HepG2 (cell line): ENCODE data around the gene HEPN1. TPM values are rescaled to one million over a fixed set of nuclear protein-coding genes. Genes with fewer than 3 reads are reported as not detected.
A peak's percentile ranks its signal among the peaks of the same experiment; 100 is the strongest.

ENCODE experiments used
- HDAC6 ChIP-seq: fragments of 200-600 bp; sonication (generic); IDR thresholded peaks from 2 replicates; pipeline ENCODE4 v1.7.0; 2017; ENCODE audit warnings: mild to moderate bottlenecking, antibody characterized with exemption, low read length, low read depth
- KDM5A ChIP-seq: fragments of 200-600 bp; sonication (generic); IDR thresholded peaks from 2 replicates; pipeline ENCODE4 v1.7.0; 2018; ENCODE audit warnings: antibody characterized with exemption, mild to moderate bottlenecking, low read length, borderline replicate concordance
- MTF2 ChIP-seq: sonication (generic); formaldehyde crosslinking; IDR thresholded peaks from 2 replicates; pipeline ENCODE4 v1.5.0; 2020; ENCODE audit warnings: missing genetic modification reagents, borderline replicate concordance
- NAIF1 ChIP-seq: sonication (generic); formaldehyde crosslinking; IDR thresholded peaks from 2 replicates; pipeline ENCODE4 v1.5.0; 2020; ENCODE audit warnings: mild to moderate bottlenecking, missing genetic modification reagents, borderline replicate concordance
- ZC3H13 ChIP-seq: sonication (generic); formaldehyde crosslinking; IDR thresholded peaks from 2 replicates; pipeline ENCODE4 v1.8.1; 2023; ENCODE audit warnings: mild to moderate bottlenecking, missing genetic modification reagents, moderate library complexity
- ZSCAN31 ChIP-seq: sonication (generic); formaldehyde crosslinking; IDR thresholded peaks from 2 replicates; pipeline ENCODE4 v1.5.0; 2020; ENCODE audit warnings: low read depth, mild to moderate bottlenecking, missing genetic modification reagents
- ZSCAN9 ChIP-seq: IDR thresholded peaks from 2 replicates; pipeline ENCODE4 v1.6.1; 2016; ENCODE audit warnings: borderline replicate concordance
- polyA plus RNA-seq, 8 experiments: library from polyadenylated mRNA; depleted of rRNA in 3 of 8; stranded (reverse) in 7 of 8; unstranded in 1 of 8; fragments of >200 nt; fragmentation: Illumina TruSeq in 4 of 8; extraction: Trizol in 4 of 8; gene quantifications; 2 replicates each; pipeline versions ENCODE4 v1.2.1 to v1.2.3, GENCODE V29; 2011 to 2016; ENCODE audit warnings: low read depth in 4 of 8, missing spikeins in 1 of 8, mixed read lengths in 1 of 8; ENCODE audit not compliant: insufficient read depth in 1 of 8
- total RNA-seq, 5 experiments: library from RNA; depleted of rRNA; stranded (reverse); fragments of >200 nt; fragmentation: Illumina TruSeq; extraction: Trizol; gene quantifications; 2 replicates each; pipeline ENCODE4 v1.2.3, GENCODE V29; 2016; ENCODE audit warnings: low read depth in 1 of 5
- TF ChIP-seq, protein P1 (sequence below): sonication (generic); formaldehyde crosslinking; IDR thresholded peaks from 2 replicates; pipeline ENCODE4 v1.4.0; 2020; ENCODE audit warnings: missing genetic modification reagents
- TF ChIP-seq, protein P2 (sequence below): sonication (generic); formaldehyde crosslinking; IDR thresholded peaks from 2 replicates; pipeline ENCODE4 v1.4.0; 2020; ENCODE audit warnings: missing genetic modification reagents, low read depth, mild to moderate bottlenecking, borderline replicate concordance
- TF ChIP-seq, protein P3 (sequence below): sonication (generic); formaldehyde crosslinking; conservative IDR thresholded peaks from 2 replicates; pipeline ENCODE4 v1.4.0; 2020; ENCODE audit warnings: mild to moderate bottlenecking, missing genetic modification reagents, moderate library complexity
- TF ChIP-seq, protein P4 (sequence below): sonication (generic); formaldehyde crosslinking; IDR thresholded peaks from 2 replicates; pipeline ENCODE4 v1.4.0; 2020; ENCODE audit warnings: mild to moderate bottlenecking, missing genetic modification reagents
- TF ChIP-seq, protein P5 (sequence below): sonication (generic); formaldehyde crosslinking; conservative IDR thresholded peaks from 2 replicates; pipeline ENCODE4 v1.8.1; 2023; ENCODE audit warnings: missing genetic modification reagents

Gene HEPN1
- total and polyA plus RNA-seq, 2 of the 13 experiments (the other 11 are each of a cell fraction or from before 2014, with no cell fraction given) = not detected

DNA sequence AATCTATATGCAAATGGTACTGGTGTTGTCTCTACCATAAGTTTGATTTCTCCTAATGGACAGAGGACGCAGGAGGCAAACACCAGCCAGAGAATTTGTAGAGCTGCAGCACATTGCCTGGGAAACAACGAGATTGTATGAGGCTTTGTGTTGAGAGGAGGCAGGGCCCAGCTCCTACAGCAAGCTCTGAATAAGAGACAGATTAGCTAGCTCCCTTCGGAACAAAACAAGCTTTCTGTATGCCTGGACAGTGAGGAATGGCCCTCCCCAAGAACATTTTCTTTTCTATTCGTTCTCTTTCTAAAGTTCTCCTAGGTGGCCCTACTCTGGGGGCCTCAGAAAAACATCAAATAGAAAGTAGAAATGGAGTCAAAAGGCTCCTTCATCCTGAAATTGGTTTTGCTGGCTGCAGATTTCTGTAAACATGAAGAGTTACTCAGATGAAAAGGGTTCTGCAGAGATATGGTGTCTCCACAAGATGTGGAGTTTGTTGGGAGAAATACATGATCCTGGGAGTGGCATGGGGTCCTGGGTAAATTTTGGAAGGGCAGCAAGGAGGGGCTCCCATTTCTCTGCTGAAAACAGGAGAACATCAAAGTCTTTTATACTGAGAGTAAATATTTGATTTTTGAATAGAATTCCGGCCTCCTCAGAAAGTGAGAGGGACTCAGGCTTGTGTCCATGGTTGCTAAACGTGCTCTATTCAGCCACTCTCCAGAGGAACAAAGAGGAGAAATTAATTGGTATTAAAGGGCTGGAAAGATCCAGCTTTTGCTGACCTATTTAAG is 23.6 kb downstream of the HEPN1 start (continued):
- TF ChIP-seq, protein P1, sequence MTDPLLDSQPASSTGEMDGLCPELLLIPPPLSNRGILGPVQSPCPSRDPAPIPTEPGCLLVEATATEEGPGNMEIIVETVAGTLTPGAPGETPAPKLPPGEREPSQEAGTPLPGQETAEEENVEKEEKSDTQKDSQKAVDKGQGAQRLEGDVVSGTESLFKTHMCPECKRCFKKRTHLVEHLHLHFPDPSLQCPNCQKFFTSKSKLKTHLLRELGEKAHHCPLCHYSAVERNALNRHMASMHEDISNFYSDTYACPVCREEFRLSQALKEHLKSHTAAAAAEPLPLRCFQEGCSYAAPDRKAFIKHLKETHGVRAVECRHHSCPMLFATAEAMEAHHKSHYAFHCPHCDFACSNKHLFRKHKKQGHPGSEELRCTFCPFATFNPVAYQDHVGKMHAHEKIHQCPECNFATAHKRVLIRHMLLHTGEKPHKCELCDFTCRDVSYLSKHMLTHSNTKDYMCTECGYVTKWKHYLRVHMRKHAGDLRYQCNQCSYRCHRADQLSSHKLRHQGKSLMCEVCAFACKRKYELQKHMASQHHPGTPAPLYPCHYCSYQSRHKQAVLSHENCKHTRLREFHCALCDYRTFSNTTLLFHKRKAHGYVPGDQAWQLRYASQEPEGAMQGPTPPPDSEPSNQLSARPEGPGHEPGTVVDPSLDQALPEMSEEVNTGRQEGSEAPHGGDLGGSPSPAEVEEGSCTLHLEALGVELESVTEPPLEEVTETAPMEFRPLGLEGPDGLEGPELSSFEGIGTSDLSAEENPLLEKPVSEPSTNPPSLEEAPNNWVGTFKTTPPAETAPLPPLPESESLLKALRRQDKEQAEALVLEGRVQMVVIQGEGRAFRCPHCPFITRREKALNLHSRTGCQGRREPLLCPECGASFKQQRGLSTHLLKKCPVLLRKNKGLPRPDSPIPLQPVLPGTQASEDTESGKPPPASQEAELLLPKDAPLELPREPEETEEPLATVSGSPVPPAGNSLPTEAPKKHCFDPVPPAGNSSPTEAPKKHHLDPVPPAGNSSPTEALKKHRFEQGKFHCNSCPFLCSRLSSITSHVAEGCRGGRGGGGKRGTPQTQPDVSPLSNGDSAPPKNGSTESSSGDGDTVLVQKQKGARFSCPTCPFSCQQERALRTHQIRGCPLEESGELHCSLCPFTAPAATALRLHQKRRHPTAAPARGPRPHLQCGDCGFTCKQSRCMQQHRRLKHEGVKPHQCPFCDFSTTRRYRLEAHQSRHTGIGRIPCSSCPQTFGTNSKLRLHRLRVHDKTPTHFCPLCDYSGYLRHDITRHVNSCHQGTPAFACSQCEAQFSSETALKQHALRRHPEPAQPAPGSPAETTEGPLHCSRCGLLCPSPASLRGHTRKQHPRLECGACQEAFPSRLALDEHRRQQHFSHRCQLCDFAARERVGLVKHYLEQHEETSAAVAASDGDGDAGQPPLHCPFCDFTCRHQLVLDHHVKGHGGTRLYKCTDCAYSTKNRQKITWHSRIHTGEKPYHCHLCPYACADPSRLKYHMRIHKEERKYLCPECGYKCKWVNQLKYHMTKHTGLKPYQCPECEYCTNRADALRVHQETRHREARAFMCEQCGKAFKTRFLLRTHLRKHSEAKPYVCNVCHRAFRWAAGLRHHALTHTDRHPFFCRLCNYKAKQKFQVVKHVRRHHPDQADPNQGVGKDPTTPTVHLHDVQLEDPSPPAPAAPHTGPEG (CRISPR knock-in tag) = 0 out of 2 replicates have a peak, but pooled peaks have one; percentile 23
- TF ChIP-seq, protein P2, sequence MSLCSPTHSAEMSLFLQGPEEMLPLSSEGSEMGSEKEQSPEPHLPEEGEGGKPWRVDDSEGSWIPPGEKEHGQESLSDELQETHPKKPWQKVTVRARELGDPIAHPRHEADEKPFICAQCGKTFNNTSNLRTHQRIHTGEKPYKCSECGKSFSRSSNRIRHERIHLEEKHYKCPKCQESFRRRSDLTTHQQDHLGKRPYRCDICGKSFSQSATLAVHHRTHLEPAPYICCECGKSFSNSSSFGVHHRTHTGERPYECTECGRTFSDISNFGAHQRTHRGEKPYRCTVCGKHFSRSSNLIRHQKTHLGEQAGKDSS = 0 out of 2 replicates have a peak, but pooled peaks have one; percentile 11
- no peak for TF ChIP-seq ZSCAN9 (CRISPR knock-in tag)
- TF ChIP-seq NAIF1 (CRISPR knock-in tag) = no peak
- TF ChIP-seq ZC3H13 (CRISPR knock-in tag) = no peak
- no peak for TF ChIP-seq MTF2 (CRISPR knock-in tag)
- TF ChIP-seq, protein P3, sequence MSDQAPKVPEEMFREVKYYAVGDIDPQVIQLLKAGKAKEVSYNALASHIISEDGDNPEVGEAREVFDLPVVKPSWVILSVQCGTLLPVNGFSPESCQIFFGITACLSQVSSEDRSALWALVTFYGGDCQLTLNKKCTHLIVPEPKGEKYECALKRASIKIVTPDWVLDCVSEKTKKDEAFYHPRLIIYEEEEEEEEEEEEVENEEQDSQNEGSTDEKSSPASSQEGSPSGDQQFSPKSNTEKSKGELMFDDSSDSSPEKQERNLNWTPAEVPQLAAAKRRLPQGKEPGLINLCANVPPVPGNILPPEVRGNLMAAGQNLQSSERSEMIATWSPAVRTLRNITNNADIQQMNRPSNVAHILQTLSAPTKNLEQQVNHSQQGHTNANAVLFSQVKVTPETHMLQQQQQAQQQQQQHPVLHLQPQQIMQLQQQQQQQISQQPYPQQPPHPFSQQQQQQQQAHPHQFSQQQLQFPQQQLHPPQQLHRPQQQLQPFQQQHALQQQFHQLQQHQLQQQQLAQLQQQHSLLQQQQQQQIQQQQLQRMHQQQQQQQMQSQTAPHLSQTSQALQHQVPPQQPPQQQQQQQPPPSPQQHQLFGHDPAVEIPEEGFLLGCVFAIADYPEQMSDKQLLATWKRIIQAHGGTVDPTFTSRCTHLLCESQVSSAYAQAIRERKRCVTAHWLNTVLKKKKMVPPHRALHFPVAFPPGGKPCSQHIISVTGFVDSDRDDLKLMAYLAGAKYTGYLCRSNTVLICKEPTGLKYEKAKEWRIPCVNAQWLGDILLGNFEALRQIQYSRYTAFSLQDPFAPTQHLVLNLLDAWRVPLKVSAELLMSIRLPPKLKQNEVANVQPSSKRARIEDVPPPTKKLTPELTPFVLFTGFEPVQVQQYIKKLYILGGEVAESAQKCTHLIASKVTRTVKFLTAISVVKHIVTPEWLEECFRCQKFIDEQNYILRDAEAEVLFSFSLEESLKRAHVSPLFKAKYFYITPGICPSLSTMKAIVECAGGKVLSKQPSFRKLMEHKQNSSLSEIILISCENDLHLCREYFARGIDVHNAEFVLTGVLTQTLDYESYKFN = peak; percentile 77
- TF ChIP-seq KDM5A = no peak
- TF ChIP-seq, protein P4, sequence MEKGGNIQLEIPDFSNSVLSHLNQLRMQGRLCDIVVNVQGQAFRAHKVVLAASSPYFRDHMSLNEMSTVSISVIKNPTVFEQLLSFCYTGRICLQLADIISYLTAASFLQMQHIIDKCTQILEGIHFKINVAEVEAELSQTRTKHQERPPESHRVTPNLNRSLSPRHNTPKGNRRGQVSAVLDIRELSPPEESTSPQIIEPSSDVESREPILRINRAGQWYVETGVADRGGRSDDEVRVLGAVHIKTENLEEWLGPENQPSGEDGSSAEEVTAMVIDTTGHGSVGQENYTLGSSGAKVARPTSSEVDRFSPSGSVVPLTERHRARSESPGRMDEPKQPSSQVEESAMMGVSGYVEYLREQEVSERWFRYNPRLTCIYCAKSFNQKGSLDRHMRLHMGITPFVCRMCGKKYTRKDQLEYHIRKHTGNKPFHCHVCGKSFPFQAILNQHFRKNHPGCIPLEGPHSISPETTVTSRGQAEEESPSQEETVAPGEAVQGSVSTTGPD (CRISPR knock-in tag) = no peak
- no peak for TF ChIP-seq ZSCAN31 (CRISPR knock-in tag)
- TF ChIP-seq HDAC6 = no peak
- TF ChIP-seq, protein P5, sequence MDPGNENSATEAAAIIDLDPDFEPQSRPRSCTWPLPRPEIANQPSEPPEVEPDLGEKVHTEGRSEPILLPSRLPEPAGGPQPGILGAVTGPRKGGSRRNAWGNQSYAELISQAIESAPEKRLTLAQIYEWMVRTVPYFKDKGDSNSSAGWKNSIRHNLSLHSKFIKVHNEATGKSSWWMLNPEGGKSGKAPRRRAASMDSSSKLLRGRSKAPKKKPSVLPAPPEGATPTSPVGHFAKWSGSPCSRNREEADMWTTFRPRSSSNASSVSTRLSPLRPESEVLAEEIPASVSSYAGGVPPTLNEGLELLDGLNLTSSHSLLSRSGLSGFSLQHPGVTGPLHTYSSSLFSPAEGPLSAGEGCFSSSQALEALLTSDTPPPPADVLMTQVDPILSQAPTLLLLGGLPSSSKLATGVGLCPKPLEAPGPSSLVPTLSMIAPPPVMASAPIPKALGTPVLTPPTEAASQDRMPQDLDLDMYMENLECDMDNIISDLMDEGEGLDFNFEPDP = no peak
